Ecto neural progenitor cell (in vitro differentiated cells): Measurements from ENCODE around the gene TRIAP1.
A peak's percentile ranks its signal among the peaks of the same experiment; 100 is the strongest.
"Not testable (repeated sequence)": the region's sequence is repeated elsewhere in the genome, so short reads cannot be mapped to it uniquely, and the experiment has no call there.

Source experiments
- DNase-seq: peaks from one replicate; pipeline ENCODE4 v3.0.0-alpha.2; 2018; ENCODE audit warnings: low spot score

TRIAP1 gene

GRCh38 chr12:120468821-120469449 lies 22.8 kb upstream of the TRIAP1 start:
- DNase-seq = no peak

DNA sequence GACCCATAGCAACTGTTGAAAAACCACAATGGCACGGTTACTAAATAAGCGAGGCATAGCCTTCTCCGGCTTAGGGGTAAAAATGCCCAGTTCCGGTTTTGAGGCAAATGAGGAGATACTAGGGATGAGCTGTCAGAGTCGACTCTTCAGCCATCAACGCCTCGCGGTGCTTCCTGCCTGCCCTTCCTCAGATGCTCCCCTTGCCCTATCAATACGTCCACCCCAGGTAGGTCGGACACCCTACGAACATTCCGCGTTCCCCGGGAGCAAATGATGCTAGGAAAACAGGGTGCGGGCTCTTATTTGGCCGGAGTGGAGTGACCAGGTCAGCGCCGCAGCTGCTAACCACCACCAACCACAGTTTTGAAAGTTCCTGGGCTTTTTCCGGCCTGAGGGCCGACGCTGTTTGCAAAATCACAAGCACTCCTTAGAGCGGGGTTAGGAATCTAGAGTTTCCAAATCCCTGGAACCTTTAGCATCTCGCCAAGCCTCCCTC lies 22.2 kb upstream of the TRIAP1 start:
- peak; percentile 72 for DNase-seq

GRCh38 chr12:120467439-120467838 lies 21.3 kb upstream of the TRIAP1 start:
- no peak for DNase-seq

DNA sequence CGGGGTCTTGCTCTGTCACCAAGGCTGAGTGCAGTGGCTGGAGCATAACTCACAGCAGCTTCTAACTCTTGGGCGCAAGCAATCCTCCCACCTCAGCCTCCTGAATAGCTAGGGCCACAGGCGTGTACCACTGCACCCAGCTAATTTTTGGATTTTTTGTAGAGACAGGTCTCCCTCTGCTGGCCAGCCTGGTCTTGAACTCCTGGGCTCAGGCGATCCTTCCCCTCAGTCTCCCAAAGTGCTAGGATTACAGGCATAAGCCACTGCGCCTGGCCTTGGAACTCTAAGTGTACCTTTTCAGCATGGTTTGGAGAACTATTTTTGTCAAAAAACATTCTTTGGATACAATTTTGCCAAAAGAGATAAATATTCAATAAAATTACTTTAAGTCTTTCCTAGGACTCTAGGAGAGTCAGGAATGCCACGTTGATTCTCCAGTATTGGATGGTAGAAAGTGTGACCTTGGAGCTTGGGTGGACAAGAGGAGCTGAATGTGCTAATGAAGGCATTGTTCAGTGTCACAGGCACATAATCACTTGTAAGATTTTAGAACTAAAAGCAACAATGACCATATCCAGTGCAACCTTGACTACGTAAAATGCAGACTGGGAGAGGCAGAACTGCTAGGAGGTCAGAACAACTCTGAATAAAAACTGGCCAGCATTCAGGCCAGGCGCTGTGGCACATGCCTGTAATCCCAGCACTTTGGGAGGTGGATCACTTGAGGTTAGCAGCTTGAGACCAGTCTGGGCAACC lies 20.6 kb upstream of the TRIAP1 start:
- peak; percentile 74 for DNase-seq

GRCh38 chr12:120465756-120466155 lies 19.6 kb upstream of the TRIAP1 start:
- no peak for DNase-seq

DNA sequence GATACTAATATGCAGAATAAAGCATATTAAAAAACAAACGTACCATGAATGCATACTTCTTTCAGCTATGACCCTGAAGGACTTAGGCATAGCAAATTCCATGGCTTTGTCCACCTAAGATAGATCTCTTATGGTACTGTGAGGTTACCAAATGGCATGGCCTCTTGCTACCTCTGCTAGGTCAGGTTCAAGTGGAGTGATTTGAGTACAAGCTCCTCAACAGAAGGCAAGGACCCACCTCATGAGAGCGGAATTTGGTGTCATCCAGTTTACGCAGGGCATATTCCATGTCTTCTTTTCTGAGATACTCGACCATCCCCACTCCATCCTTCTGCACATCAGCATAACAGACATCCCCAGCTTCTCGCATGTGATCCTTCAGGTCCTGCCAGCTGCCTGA lies 17.5 kb upstream of the TRIAP1 start:
- no peak for DNase-seq

- DNase-seq = no peak
Measured at GRCh38 chr12:120462099-120462640, 16.0 kb upstream of the TRIAP1 start.

GRCh38 chr12:120460157-120460556 lies 14.0 kb upstream of the TRIAP1 start:
- DNase-seq = no peak

DNA sequence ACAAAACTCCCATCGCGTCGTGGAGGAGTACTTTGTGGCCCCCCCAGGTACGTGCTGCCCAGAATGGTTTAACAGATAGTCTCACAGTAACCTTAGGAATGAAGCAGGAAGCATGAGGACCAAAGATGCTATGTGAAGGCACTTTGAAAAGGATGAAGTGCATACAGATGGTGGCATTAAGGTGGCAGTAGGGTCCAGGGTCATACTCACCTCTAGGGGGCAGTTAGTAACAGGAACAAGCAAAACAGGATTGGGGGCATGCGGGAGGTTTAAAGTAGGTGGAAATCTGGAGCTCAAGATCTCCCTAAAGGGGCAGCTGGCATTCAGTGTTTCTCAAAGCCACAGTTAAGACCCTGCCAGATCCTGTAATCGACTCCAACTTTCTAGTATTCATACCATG lies 10.9 kb upstream of the TRIAP1 start:
- no peak for DNase-seq

- no peak for DNase-seq
Measured at GRCh38 chr12:120455302-120455701, 9.1 kb upstream of the TRIAP1 start.

- no peak for DNase-seq
Measured at GRCh38 chr12:120453977-120454376, 7.8 kb upstream of the TRIAP1 start.

- DNase-seq = no peak
Measured at GRCh38 chr12:120453060-120453750, 7.0 kb upstream of the TRIAP1 start.

DNA sequence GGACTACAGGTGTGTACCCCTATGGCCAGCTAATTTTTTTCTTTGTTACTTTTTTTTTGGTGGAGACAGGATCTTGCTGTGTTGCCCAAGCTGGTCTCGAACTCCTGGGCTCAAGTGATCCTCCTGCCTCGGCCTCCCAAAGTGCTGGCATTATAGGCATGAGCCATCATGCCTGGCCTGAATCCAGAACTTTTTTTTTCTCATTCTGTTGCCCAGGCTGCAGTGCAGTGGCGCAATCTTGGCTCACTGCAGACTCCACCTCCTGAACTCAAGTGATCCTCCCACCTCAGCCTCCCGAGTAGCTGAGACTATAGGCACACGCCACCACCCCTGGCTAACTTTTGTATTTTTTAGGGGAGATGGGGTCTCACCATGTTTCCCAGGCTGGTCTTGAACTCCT lies 6.3 kb upstream of the TRIAP1 start:
- DNase-seq = not testable (repeated sequence)

GRCh38 chr12:120447992-120448391 lies 1.8 kb upstream of the TRIAP1 start:
- no peak for DNase-seq

DNA sequence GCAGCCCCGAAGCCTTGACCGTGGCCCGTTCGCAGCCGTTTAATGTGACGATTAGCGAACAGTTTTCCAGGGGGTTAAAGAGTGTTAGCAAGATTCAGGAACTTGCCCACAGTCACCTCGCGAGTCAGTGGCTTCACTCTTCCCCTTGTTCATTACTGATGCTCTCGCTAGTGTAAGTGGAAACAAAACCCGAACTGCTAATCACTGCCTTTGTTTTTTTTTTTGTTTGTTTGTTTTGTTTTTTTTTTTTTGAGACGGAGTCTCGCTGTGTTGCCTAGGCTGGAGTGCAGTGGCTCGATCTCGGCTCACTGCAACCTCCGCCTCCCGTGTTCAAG lies 627 bp upstream of the TRIAP1 start:
- not testable (repeated sequence) for DNase-seq

DNA sequence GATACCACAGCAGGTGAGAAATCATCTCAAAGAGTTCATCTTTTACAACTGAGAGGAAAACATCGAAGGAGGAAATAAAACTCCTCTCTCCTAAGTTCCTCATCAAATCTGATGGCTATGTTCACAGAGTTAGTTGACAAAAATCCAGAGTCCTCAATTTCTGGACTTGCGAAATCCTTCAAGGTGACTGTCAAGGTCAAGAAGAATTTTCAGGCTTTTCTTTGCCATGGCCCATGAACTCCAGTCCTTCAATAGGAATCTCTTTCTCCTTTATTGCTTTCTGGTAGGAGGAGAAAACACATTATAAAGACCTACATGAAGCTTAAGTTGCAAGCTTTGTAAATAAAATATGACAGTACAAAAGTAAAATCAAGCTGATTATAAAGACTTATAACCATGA lies 1.5 kb downstream of the TRIAP1 start:
- DNase-seq = no peak

DNA sequence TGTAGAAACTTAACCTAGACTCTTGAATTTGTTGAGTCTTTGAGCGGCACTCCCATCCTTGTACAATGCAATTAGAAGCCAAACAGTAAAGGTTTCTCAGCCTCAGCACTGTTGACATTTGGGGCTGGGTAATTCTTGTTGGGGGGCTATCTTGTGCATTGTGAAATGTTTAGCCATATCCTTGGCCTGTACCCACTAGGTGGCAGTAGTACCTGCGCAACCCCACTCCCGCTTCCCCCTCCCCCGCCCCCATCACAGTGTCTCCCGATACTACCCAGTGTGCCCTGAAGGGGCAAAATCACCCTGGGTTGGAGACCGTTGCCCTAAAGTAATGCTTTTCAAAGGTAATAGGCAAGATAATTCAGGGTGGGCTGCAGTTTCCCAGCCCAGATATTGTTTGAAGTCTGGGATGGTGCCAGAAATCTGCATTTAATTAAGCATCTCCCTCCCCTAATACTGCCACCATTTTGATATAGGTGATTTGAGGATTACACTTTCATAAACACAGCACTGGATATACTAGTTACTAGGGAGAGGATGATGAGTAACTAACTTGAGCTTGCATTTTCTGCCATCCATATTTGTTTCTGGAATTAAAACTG lies 6.4 kb downstream of the TRIAP1 start:
- DNase-seq = peak; percentile 86

DNA sequence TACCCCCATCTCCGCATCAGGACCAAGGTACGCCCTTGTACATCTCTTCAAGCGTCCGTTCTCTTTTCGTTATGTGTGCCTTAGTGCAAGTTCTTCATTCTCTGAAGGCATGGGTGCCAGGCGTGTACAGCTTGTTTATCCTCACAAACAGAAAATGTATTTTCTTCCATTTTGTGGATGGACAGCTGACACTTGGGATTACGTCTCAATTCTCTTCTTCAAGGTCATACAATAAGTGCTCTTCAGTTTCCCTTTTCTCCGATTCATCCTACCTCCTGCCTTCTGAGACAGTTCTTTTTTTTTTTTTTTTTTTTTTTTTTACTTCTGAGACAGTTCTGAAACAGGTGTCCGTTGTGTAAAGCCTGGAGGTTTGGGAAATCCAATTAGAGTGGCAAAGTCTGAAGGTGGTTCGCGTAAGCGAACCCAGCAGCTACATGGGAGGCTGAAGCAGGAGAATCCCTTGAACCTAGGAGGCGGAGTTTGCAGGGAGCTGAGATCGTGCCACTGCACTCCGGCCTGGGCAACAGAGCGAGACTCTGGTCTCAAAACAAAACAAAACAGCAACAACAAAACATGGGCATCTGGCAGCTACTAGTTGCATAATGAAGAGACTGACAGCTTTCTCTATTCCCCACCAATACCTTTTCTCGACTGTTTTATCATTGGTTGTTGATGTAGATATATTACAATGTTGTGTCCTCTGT lies 7.5 kb downstream of the TRIAP1 start:
- DNase-seq = no peak

DNA sequence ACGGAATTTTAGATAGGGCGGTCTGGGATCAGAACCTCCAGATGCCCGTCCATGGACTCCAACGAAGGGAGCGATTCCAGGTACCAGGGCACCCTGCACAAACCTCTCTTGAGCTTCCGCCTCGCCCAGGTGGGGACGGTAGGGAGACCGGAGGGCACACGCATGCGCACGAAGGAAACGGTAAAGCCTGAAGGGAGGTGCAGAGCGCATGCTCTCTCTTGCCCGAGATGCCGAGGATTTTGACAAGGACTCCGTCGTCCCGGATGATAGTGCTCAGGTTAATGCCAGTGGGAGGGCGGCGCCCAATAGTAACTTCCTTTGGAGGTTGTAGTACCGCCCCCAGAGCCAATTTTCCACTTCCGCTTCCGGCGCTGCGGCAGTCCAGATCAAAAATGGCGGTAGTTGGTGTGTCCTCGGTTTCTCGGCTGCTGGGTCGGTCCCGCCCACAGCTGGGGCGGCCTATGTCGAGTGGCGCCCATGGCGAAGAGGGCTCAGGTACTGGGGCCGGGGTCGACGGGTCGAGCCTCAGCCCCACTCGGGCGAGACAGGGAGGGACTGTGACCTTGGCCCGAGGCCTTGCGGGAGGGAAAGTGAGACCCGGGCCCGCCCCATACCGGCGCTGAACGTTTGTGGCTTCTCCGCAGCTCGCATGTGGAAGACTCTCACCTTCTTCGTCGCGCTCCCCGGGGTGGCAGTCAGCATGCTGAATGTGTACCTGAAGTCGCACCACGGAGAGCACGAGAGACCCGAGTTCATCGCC lies 8.3 kb downstream of the TRIAP1 start, which contains the start of gene COX6A1:
TSS of gene COX6A1 (plus strand) at position 379 of the 760 bp plus-strand sequence. CDS start at position 393, 14 bp downstream.
- peak; percentile 98 for DNase-seq

DNA sequence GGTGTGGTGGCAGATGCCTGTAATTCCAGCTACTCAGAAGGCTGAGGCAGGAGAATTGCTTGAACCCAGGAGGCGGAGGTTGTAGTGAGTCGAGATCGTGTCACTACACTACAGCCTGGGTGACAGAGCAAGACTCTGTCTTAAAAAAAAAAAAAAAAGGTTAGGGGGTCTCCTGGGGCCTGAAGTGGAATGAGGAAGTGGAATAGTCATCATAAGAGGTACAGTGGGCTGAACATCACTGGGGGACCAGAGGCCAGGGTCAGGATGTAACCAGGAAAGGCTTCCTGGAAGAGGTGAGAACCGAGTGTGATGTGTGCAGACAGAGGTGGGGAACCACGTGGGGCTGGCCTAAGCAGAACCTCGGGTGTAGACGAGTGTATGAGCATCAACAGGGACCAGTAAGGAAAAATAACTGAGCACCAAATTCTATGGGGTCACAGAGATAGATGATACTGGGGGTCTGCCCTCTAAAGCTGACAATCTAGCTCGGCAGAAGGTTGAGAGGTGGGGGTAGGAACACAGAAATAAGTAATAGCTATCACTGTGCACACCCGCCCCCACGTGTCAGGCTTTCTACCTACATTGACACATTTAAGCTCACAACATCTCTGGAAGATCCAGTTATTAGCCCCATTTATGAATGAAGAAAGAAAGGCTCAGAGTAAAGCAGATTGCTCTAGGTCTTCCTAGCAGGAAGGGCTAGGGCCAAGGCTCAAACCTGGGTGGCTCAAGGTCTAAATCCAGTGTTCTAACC lies 13.2 kb downstream of the TRIAP1 start:
- DNase-seq = no peak
